Breast epithelium (tissue), 4 donors: ENCODE measurements around the gene IMMP2L. TPM values are rescaled to one million over a fixed set of nuclear protein-coding genes. Genes with fewer than 3 reads are reported as not detected.
"Not testable (repeated sequence)": the region's sequence is repeated elsewhere in the genome, so short reads cannot be mapped to it uniquely, and the experiment has no call there.

Experiments used
- DNase-seq, 2 donors: peaks; one replicate each; pipeline ENCODE4 v3.0.0-alpha.2; 2019; ENCODE audit warnings: low spot score in 2 of 2
- H3K27ac ChIP-seq, 2 donors: fragments of 200-600 bp; sonication (generic) in 1 of 2; one replicate each; pipeline ENCODE4 v1.5.1; 2016 to 2019; ENCODE audit warnings: mild to moderate bottlenecking in 1 of 2
- H3K27me3 ChIP-seq, 2 donors: fragments of 200-600 bp; sonication (generic) in 1 of 2; one replicate each; pipeline versions ENCODE4 v1.5.1 to v1.6.0; 2017 to 2019; ENCODE audit warnings: control low read depth in 1 of 2, mild to moderate bottlenecking in 1 of 2
- H3K36me3 ChIP-seq: fragments of 200-600 bp; one replicate; pipeline ENCODE4 v1.5.1; 2019
- H3K4me1 ChIP-seq, 2 donors: fragments of 200-600 bp; sonication (generic); one replicate each; pipeline ENCODE4 v1.5.1; 2016 to 2019; ENCODE audit warnings: control low read depth in 1 of 2
- H3K4me3 ChIP-seq, 3 donors: fragments of 200-600 bp; sonication (generic); 1 replicate in 2 of 3; 2 replicates in 1 of 3; pipeline ENCODE4 v1.5.1; 2016 to 2019; ENCODE audit warnings: mild to moderate bottlenecking in 3 of 3, moderate library complexity in 2 of 3
- H3K9me3 ChIP-seq, 2 donors: fragments of 200-600 bp; sonication (generic) in 1 of 2; one replicate each; pipeline ENCODE4 v1.5.1; 2016 to 2019; ENCODE audit warnings: control low read depth in 1 of 2
- POLR2A ChIP-seq: fragments of 450-650 bp; IDR thresholded peaks from one replicate; pipeline ENCODE4 v1.6.1; 2016; ENCODE audit warnings: antibody characterized with exemption, mild to moderate bottlenecking, moderate library complexity
- POLR2AphosphoS5 ChIP-seq, 3 donors: sonication (generic); formaldehyde crosslinking; IDR thresholded peaks; one replicate each; pipeline ENCODE4 v1.6.1; 2017; ENCODE audit warnings: antibody characterized with exemption in 3 of 3
- intact Hi-C: fragments of 100-400 bp; cut with DNase I; formaldehyde crosslinking; loops from one replicate; pipeline ENCODE4 v1.15.1; 2023; ENCODE audit warnings: low total_unique reads
- total RNA-seq, 3 donors: library from RNA; depleted of rRNA; stranded (reverse); fragments of >200 nt; gene quantifications; one replicate each; pipeline ENCODE4 v1.1.0, GENCODE V29; 2016
- TF ChIP-seq, protein P1 (sequence below), 3 donors: fragments of 450-650 bp; IDR thresholded peaks; one replicate each; pipeline ENCODE4 v1.5.1; 2016 to 2017; ENCODE audit warnings: antibody characterized with exemption in 3 of 3, mild to moderate bottlenecking in 3 of 3, moderate library complexity in 3 of 3

The IMMP2L gene
- total RNA-seq, 3 donors from 2014 or later: 19.8 to 39.7 (median 30.8) TPM

- Histone ChIP-seq H3K27ac (no peak overlapping the region), H3K4me3 (no peak overlapping the region), H3K27me3 (no peaks in the 10 kb centered on the region), H3K36me3 (no peaks in the 10 kb centered on the region), H3K9me3 (no peaks in the 10 kb centered on the region), H3K4me1 (no peaks in the 10 kb centered on the region)
- intact Hi-C loops: no loop called here
- no peak for TF ChIP-seq POLR2AphosphoS5 (IDR thresholded peaks at IDR 0.05)
- no peak for DNase-seq
These were observed 24.6 kb upstream of the IMMP2L start for GRCh38 chr7:111586711-111587409.

- H3K27ac ChIP-seq, H3K27me3 ChIP-seq, intact Hi-C loops, DNase-seq, H3K4me1 ChIP-seq, H3K9me3 ChIP-seq, H3K4me3 ChIP-seq, H3K36me3 ChIP-seq: not testable (repeated sequence)
These were observed 19.6 kb upstream of the IMMP2L start for GRCh38 chr7:111581784-111582488.

- not testable (repeated sequence) for H3K27me3 ChIP-seq
These were observed 18.9 kb upstream of the IMMP2L start for GRCh38 chr7:111581207-111581606.

GRCh38 chr7:111578754-111579153 lies 16.5 kb upstream of the IMMP2L start:
- peaks cover 4 to 11% of the 10 kb centered on the region in 2 donors for H3K9me3 ChIP-seq
- no peak for TF ChIP-seq POLR2A
- TF ChIP-seq POLR2AphosphoS5 (IDR thresholded peaks at IDR 0.05): no peak
- TF ChIP-seq, protein P1, sequence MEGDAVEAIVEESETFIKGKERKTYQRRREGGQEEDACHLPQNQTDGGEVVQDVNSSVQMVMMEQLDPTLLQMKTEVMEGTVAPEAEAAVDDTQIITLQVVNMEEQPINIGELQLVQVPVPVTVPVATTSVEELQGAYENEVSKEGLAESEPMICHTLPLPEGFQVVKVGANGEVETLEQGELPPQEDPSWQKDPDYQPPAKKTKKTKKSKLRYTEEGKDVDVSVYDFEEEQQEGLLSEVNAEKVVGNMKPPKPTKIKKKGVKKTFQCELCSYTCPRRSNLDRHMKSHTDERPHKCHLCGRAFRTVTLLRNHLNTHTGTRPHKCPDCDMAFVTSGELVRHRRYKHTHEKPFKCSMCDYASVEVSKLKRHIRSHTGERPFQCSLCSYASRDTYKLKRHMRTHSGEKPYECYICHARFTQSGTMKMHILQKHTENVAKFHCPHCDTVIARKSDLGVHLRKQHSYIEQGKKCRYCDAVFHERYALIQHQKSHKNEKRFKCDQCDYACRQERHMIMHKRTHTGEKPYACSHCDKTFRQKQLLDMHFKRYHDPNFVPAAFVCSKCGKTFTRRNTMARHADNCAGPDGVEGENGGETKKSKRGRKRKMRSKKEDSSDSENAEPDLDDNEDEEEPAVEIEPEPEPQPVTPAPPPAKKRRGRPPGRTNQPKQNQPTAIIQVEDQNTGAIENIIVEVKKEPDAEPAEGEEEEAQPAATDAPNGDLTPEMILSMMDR (IDR thresholded peaks at IDR 0.05): no peak
- no peak overlapping the region for H3K27ac ChIP-seq
- no peaks in the 10 kb centered on the region for H3K27me3 ChIP-seq
- no peak overlapping the region for H3K4me3 ChIP-seq
- DNase-seq: no peak
- H3K4me1 ChIP-seq: no peaks in the 10 kb centered on the region
- intact Hi-C loops: no loop called here
- no peaks in the 10 kb centered on the region for H3K36me3 ChIP-seq

More at GRCh38 chr7:111581207-111581606, 18.9 kb upstream of the IMMP2L start:
- DNase-seq, H3K36me3 ChIP-seq, intact Hi-C loops, H3K27ac ChIP-seq, H3K4me3 ChIP-seq, H3K4me1 ChIP-seq: not testable (repeated sequence)
- H3K9me3 ChIP-seq: peaks cover 4 to 11% of the 10 kb centered on the region in 2 donors

GRCh38 chr7:111571720-111572119 lies 9.4 kb upstream of the IMMP2L start:
- no peak for TF ChIP-seq POLR2AphosphoS5 (IDR thresholded peaks at IDR 0.05)
- TF ChIP-seq, protein P1 (IDR thresholded peaks at IDR 0.05): no peak
- no peak for TF ChIP-seq POLR2A
- no peaks in the 10 kb centered on the region for H3K27me3 ChIP-seq
- H3K4me3 ChIP-seq: no peak overlapping the region
- intact Hi-C loops: no loop called here
- peaks cover 14 to 19% of the 10 kb centered on the region in 2 donors for H3K9me3 ChIP-seq
- DNase-seq: no peak
- no peaks in the 10 kb centered on the region for H3K4me1 ChIP-seq
- no peaks in the 10 kb centered on the region for H3K36me3 ChIP-seq
- no peak overlapping the region for H3K27ac ChIP-seq

DNA sequence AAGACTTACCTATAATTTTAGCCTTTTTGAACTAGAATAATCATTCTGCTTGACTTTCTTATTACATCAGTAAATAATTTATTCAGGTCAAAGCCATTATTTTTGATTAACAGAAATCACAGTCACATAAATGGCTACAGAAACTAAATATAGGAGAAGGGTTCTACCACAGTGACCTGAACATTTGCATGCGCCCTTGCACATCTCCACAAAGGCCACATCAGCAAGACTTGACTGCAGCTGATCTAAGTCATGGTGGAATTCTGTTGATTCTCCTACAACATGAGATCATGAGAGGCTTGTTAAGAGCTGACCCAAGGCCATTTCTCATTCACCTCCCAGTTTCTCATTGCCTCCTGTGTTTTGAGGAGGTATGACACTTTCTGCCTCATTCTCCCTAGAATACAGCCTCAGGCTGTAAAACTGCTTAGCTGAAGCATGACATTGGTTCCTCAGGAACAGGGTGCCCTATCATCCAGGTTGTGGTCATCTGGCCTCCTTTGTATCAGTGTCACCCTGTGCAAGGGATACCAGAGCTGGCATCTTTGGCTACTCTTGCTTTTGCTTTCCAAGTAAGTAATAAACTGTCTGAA lies 6.7 kb upstream of the IMMP2L start:
- no peaks in the 10 kb centered on the region for H3K4me1 ChIP-seq
- no peak overlapping the region for H3K4me3 ChIP-seq
- H3K36me3 ChIP-seq: no peaks in the 10 kb centered on the region
- H3K9me3 ChIP-seq: peaks cover 14 to 18% of the 10 kb centered on the region in 2 donors
- H3K27me3 ChIP-seq: no peaks in the 10 kb centered on the region
- TF ChIP-seq POLR2AphosphoS5 (IDR thresholded peaks at IDR 0.05): no peak
- no peak for TF ChIP-seq POLR2A
- TF ChIP-seq, protein P1 (IDR thresholded peaks at IDR 0.05): no peak
- H3K27ac ChIP-seq: no peak overlapping the region
- intact Hi-C loops: no loop called here
- DNase-seq: no peak
